Measurements from ENCODE around the gene RAB8A. TPM values are rescaled to one million over a fixed set of nuclear protein-coding genes. Genes with fewer than 3 reads are reported as not detected.

The RAB8A gene
- total and polyA plus RNA-seq, 2 of the 8 experiments (the other 6 are each of a cell fraction or from before 2014, with no cell fraction given): 65.8 to 97.0 TPM

- Histone ChIP-seq H3K9ac (replicated peaks in 1 of 4; ENCODE audit: extremely low read depth in 1 of 4, low read depth in 3 of 4, low read length in 3 of 4) (no peak overlapping the region), H3K27ac (ENCODE audit: low read depth, low read length) (no peak overlapping the region), H3K79me2 (ENCODE audit: control insufficient read depth in 1 of 2, insufficient read depth in 2 of 2, low read length in 2 of 2) (no peaks in the 10 kb centered on the region), H4K91ac (replicated peaks; ENCODE audit: insufficient read length, low read length) (no peak overlapping the region), H2AK5ac (ENCODE audit: low read depth, low read length) (no peak overlapping the region), H3K18ac (ENCODE audit: extremely low read depth, low read length) (no peak overlapping the region), H3K27me3 (replicated peaks in 1 of 4; ENCODE audit: control insufficient read depth in 3 of 4, extremely low read depth in 1 of 4, insufficient read depth in 3 of 4, low read length in 3 of 4) (no peaks in the 10 kb centered on the region), H4K8ac (ENCODE audit: extremely low read depth, insufficient read depth, low read length) (no peak overlapping the region), H3K4me2 (ENCODE audit: insufficient read depth in 1 of 2, low read depth in 2 of 2, low read length in 2 of 2) (no peak overlapping the region), H3K79me1 (ENCODE audit: low read depth, low read length) (no peaks in the 10 kb centered on the region), H4K5ac (ENCODE audit: insufficient read length, low read depth, low read length) (no peak overlapping the region), H2AFZ (ENCODE audit: low read length) (no peak overlapping the region), H4K20me1 (replicated peaks in 1 of 2; ENCODE audit: control insufficient read depth in 1 of 2, insufficient read depth in 2 of 2, low read length in 2 of 2) (no peaks in the 10 kb centered on the region), H2BK120ac (replicated peaks; ENCODE audit: low read depth, low read length) (no peak overlapping the region), H2BK20ac (ENCODE audit: low read length) (no peak overlapping the region), H3K9me3 (ENCODE audit: insufficient read depth in 2 of 2, low read depth in 1 of 2, low read length in 1 of 2) (no peaks in the 10 kb centered on the region), H3K23ac (ENCODE audit: insufficient read length) (no peak overlapping the region), H2BK12ac (ENCODE audit: low read depth, low read length) (no peak overlapping the region), H3K56ac (replicated peaks; ENCODE audit: insufficient read length, low read depth, low read length) (no peak overlapping the region), H2BK5ac (ENCODE audit: low read depth, low read length) (no peak overlapping the region), H3K4me1 (replicated peaks in 1 of 4; ENCODE audit: control insufficient read depth in 3 of 4, insufficient read depth in 4 of 4, low read length in 3 of 4) (no peaks in the 10 kb centered on the region), H2BK15ac (ENCODE audit: low read length) (no peak overlapping the region), H3K14ac (ENCODE audit: insufficient read length) (no peak overlapping the region), H3K4me3 (ENCODE audit: extremely low read depth in 1 of 4, insufficient read depth in 2 of 4, low read depth in 3 of 4, low read length in 4 of 4) (no peak overlapping the region), H3K4ac (replicated peaks; ENCODE audit: insufficient read length, low read depth, low read length) (no peak overlapping the region), H3K36me3 (ENCODE audit: control insufficient read depth in 2 of 4, insufficient read depth in 4 of 4, low read length in 3 of 4) (no peaks in the 10 kb centered on the region), H3K23me2 (ENCODE audit: low read depth, low read length) (no peaks in the 10 kb centered on the region)
- POLR2A ChIA-PET (ENCODE audit: partially characterized antibody): no interaction called here
- TF ChIP-seq KDM1A (IDR thresholded peaks at IDR 0.05; ENCODE audit: borderline replicate concordance, low read length): no peak
- no peak for TF ChIP-seq CBX8 (IDR thresholded peaks at IDR 0.05; ENCODE audit: borderline replicate concordance, low read depth, low read length)
- TF ChIP-seq SAP30 (IDR thresholded peaks at IDR 0.05; ENCODE audit: insufficient read depth, insufficient replicate concordance, low read length): no peak
- TF ChIP-seq CREB1 (IDR thresholded peaks at IDR 0.05): no peak
- no peak for TF ChIP-seq POU5F1 (IDR thresholded peaks at IDR 0.05; ENCODE audit: low read depth, low read length)
- DNase-seq (ENCODE audit: low read depth in 1 of 2, low spot score in 2 of 2): no peak
- 88% methylated on average over 4 of the region's 5 CpGs; no CpG with 5 or more reads in 1 of the 2 experiments for WGBS, 2 experiments (ENCODE audit: extremely low coverage in 1 of 2, insufficient coverage in 1 of 2, insufficient read length in 1 of 2, insufficient replicate concordance in 2 of 2, low coverage in 1 of 2, low lambda C conversion rate in 2 of 2, missing lambda C conversion rate in 1 of 2)
- CTCF ChIA-PET (ENCODE audit: partially characterized antibody): interaction anchor here (0.7 to 0.8 kb wide), 2 partner anchors 15 to 23 kb away, joined by 3 to 4 read pairs; no protein-coding TSS in a partner anchor
- FAIRE-seq: no peak
These were observed 48.0 kb downstream of the RAB8A start for GRCh38 chr19:16159655-16160054.

All from H1 (cell line).